Trophoblast cell (in vitro differentiated cells and primary cell): ENCODE data around the gene NTF4.
A peak's percentile ranks its signal among the peaks of the same experiment; 100 is the strongest.

Experiments
- DNase-seq, 2 donors: peaks; one replicate each; pipeline ENCODE4 v3.0.0-alpha.2; 2016
- H2AFZ ChIP-seq: 2 replicates; pipeline ENCODE4 v1.6.1; 2013; ENCODE audit warnings: low read length, moderate library complexity, mild to moderate bottlenecking; ENCODE audit not compliant: insufficient read depth, poor library complexity
- H2AK5ac ChIP-seq: 2 replicates; pipeline ENCODE4 v1.6.1; 2013; ENCODE audit warnings: mild to moderate bottlenecking, low read length
- H2BK120ac ChIP-seq: 2 replicates; pipeline ENCODE4 v1.6.1; 2013; ENCODE audit warnings: low read length, mild to moderate bottlenecking, moderate library complexity; ENCODE audit not compliant: insufficient read depth, poor library complexity
- H2BK12ac ChIP-seq: 2 replicates; pipeline ENCODE4 v1.6.1; 2013; ENCODE audit warnings: mild to moderate bottlenecking, low read length, moderate library complexity
- H2BK5ac ChIP-seq: 2 replicates; pipeline ENCODE4 v1.6.1; 2013; ENCODE audit warnings: low read length, low read depth, moderate library complexity, mild to moderate bottlenecking; ENCODE audit not compliant: poor library complexity
- H3K14ac ChIP-seq: 2 replicates; pipeline ENCODE4 v1.6.1; 2013; ENCODE audit warnings: mild to moderate bottlenecking, low read length
- H3K18ac ChIP-seq: 2 replicates; pipeline ENCODE4 v1.6.1; 2013; ENCODE audit warnings: mild to moderate bottlenecking, low read length
- H3K23ac ChIP-seq: 2 replicates; pipeline ENCODE4 v1.6.1; 2013; ENCODE audit warnings: low read length
- H3K27ac ChIP-seq: 2 replicates; pipeline ENCODE4 v1.5.1; 2013; ENCODE audit warnings: low read depth, mild to moderate bottlenecking, inconsistent platforms, low read length, moderate library complexity
- H3K27me3 ChIP-seq: 2 replicates; pipeline ENCODE4 v1.6.1; 2013; ENCODE audit warnings: inconsistent platforms, mild to moderate bottlenecking, low read length, moderate library complexity; ENCODE audit not compliant: insufficient read depth
- H3K36me3 ChIP-seq, 2 experiments: 1 replicate in 1 of 2; 2 replicates in 1 of 2; pipeline ENCODE4 v1.6.1; 2013; ENCODE audit warnings: low read length in 2 of 2, mild to moderate bottlenecking in 2 of 2, moderate library complexity in 1 of 2; ENCODE audit not compliant: insufficient read depth in 2 of 2, control insufficient read depth in 1 of 2
- H3K4ac ChIP-seq: 2 replicates; pipeline ENCODE4 v1.6.1; 2013; ENCODE audit warnings: low read depth, mild to moderate bottlenecking, low read length, moderate library complexity
- H3K4me1 ChIP-seq, 2 experiments: 1 replicate in 1 of 2; 2 replicates in 1 of 2; pipeline ENCODE4 v1.6.1; 2013; ENCODE audit warnings: low read length in 2 of 2, mild to moderate bottlenecking in 2 of 2, moderate library complexity in 1 of 2; ENCODE audit not compliant: insufficient read depth in 2 of 2, control insufficient read depth in 1 of 2
- H3K4me2 ChIP-seq: 2 replicates; pipeline ENCODE4 v1.6.1; 2013; ENCODE audit warnings: inconsistent platforms, mild to moderate bottlenecking, low read length, moderate library complexity
- H3K4me3 ChIP-seq: 2 replicates; pipeline ENCODE4 v1.5.1; 2013; ENCODE audit warnings: mild to moderate bottlenecking, low read depth, low read length, inconsistent platforms
- H3K79me1 ChIP-seq: one replicate; pipeline ENCODE4 v1.6.1; 2013; ENCODE audit warnings: low read length
- H3K79me2 ChIP-seq: 2 replicates; pipeline ENCODE4 v1.6.1; 2013; ENCODE audit warnings: low read length, mild to moderate bottlenecking; ENCODE audit not compliant: control insufficient read depth, insufficient read depth, poor library complexity
- H3K9ac ChIP-seq: 2 replicates; pipeline ENCODE4 v1.6.1; 2013; ENCODE audit warnings: mild to moderate bottlenecking, low read length
- H3K9me3 ChIP-seq: 2 replicates; pipeline ENCODE4 v1.6.1; 2013; ENCODE audit warnings: low read depth, mild to moderate bottlenecking, control low read depth, inconsistent platforms, low read length; ENCODE audit not compliant: insufficient read depth
- H4K12ac ChIP-seq: 2 replicates; pipeline ENCODE4 v1.6.1; 2013; ENCODE audit warnings: low read depth, mild to moderate bottlenecking, low read length, moderate library complexity
- H4K8ac ChIP-seq: 2 replicates; pipeline ENCODE4 v1.6.1; 2013; ENCODE audit warnings: low read depth, mild to moderate bottlenecking, low read length, moderate library complexity
- H4K91ac ChIP-seq: one replicate; pipeline ENCODE4 v1.6.1; 2013; ENCODE audit warnings: low read depth, mild to moderate bottlenecking, low read length, moderate library complexity
- WGBS: extraction: QIAGEN DNeasy Blood & Tissue Kit; methylation state at CpG from one replicate; pipeline ENCODE4 v1.1.7; 2013; ENCODE audit warnings: missing lambda C conversion rate; ENCODE audit not compliant: insufficient read length, insufficient coverage; ENCODE audit errors: extremely low coverage; 5-methylcytosine and 5-hydroxymethylcytosine counted together

The NTF4 gene

GRCh38 chr19:49022116-49022515 is 42.5 kb downstream of the NTF4 start:
- peaks cover 7% of the 10 kb centered on the region for H3K27me3 ChIP-seq
- no CpG with 5 or more reads among the region's 9 CpGs for WGBS
- peaks cover 2% of the 10 kb centered on the region for H3K79me1 ChIP-seq
- no peak overlapping the region for H2BK5ac ChIP-seq
- H4K12ac ChIP-seq = no peak overlapping the region
- H3K4me1 ChIP-seq = peaks cover 5 to 11% of the 10 kb centered on the region in 2 experiments
- no peak overlapping the region for H4K8ac ChIP-seq
- DNase-seq = no peak
- H4K91ac ChIP-seq = no peak overlapping the region
- H2BK120ac ChIP-seq = no peak overlapping the region
- H3K4me2 ChIP-seq = no peak overlapping the region
- peaks cover 1% of the 10 kb centered on the region for H3K9me3 ChIP-seq
- H3K4ac ChIP-seq = no peak overlapping the region
- no peaks in the 10 kb centered on the region for H3K36me3 ChIP-seq
- H2AK5ac ChIP-seq = no peak overlapping the region
- H3K23ac ChIP-seq = no peak overlapping the region
- no peak overlapping the region for H3K9ac ChIP-seq
- H3K18ac ChIP-seq = no peak overlapping the region
- H3K14ac ChIP-seq = no peak overlapping the region
- no peak overlapping the region for H2AFZ ChIP-seq
- no peak overlapping the region for H2BK12ac ChIP-seq
- no peak overlapping the region for H3K27ac ChIP-seq
- H3K79me2 ChIP-seq = no peaks in the 10 kb centered on the region
- no peak overlapping the region for H3K4me3 ChIP-seq

- H2BK120ac ChIP-seq = no peak overlapping the region
- H3K14ac ChIP-seq = no peak overlapping the region
- H3K4ac ChIP-seq = no peak overlapping the region
- H3K4me2 ChIP-seq = no peak overlapping the region
- peaks cover 4% of the 10 kb centered on the region for H3K79me1 ChIP-seq
- peaks cover 1% of the 10 kb centered on the region for H3K9me3 ChIP-seq
- no peak for DNase-seq
- H3K27ac ChIP-seq = no peak overlapping the region
- no peak overlapping the region for H3K4me3 ChIP-seq
- peaks cover 5 to 11% of the 10 kb centered on the region in 2 experiments for H3K4me1 ChIP-seq
- WGBS = no CpG with 5 or more reads among the region's 16 CpGs
- H3K9ac ChIP-seq = no peak overlapping the region
- H3K23ac ChIP-seq = no peak overlapping the region
- H4K12ac ChIP-seq = no peak overlapping the region
- H3K27me3 ChIP-seq = peaks cover 7% of the 10 kb centered on the region
- H4K8ac ChIP-seq = no peak overlapping the region
- no peak overlapping the region for H2AK5ac ChIP-seq
- H3K18ac ChIP-seq = no peak overlapping the region
- H4K91ac ChIP-seq = no peak overlapping the region
- H2BK5ac ChIP-seq = no peak overlapping the region
- H2BK12ac ChIP-seq = no peak overlapping the region
- no peak overlapping the region for H2AFZ ChIP-seq
- H3K79me2 ChIP-seq = no peaks in the 10 kb centered on the region
- H3K36me3 ChIP-seq = peaks cover 0 to 1% of the 10 kb centered on the region in 2 experiments
Observed at GRCh38 chr19:49020931-49021895, 43.4 kb downstream of the NTF4 start.

GRCh38 chr19:49020342-49020741 is 44.3 kb downstream of the NTF4 start:
- Histone ChIP-seq H2BK5ac (no peak overlapping the region), H3K9ac (no peak overlapping the region), H3K36me3 (peaks cover 6 to 8% of the 10 kb centered on the region in 2 experiments), H3K27ac (no peak overlapping the region), H3K79me1 (peaks cover 4% of the 10 kb centered on the region), H2BK120ac (no peak overlapping the region), H4K12ac (no peak overlapping the region), H3K79me2 (no peaks in the 10 kb centered on the region), H3K27me3 (peaks cover 7% of the 10 kb centered on the region), H2AK5ac (no peak overlapping the region), H3K4me3 (no peak overlapping the region), H3K4me1 (peaks cover 5 to 11% of the 10 kb centered on the region in 2 experiments), H4K8ac (no peak overlapping the region), H3K14ac (no peak overlapping the region), H3K18ac (no peak overlapping the region), H3K23ac (no peak overlapping the region), H2BK12ac (no peak overlapping the region), H3K4me2 (no peak overlapping the region), H3K9me3 (peaks cover 1% of the 10 kb centered on the region), H3K4ac (no peak overlapping the region), H2AFZ (no peak overlapping the region), H4K91ac (no peak overlapping the region)
- DNase-seq = no peak
- no CpG with 5 or more reads among the region's 11 CpGs for WGBS

GRCh38 chr19:49019242-49019932 is 45.2 kb downstream of the NTF4 start:
- H2AFZ ChIP-seq = peak overlapping the region; percentile 25
- H3K79me1 ChIP-seq = peaks cover 10% of the 10 kb centered on the region
- no CpG with 5 or more reads among the region's 41 CpGs for WGBS
- H3K23ac ChIP-seq = no peak overlapping the region
- H4K12ac ChIP-seq = no peak overlapping the region
- no peak overlapping the region for H2BK5ac ChIP-seq
- no peak overlapping the region for H3K27ac ChIP-seq
- no peak overlapping the region for H3K9ac ChIP-seq
- H2BK12ac ChIP-seq = no peak overlapping the region
- H3K36me3 ChIP-seq = peaks cover 15 to 18% of the 10 kb centered on the region in 2 experiments
- no peak overlapping the region for H3K4me3 ChIP-seq
- no peak overlapping the region for H4K8ac ChIP-seq
- H2AK5ac ChIP-seq = no peak overlapping the region
- peak in 1 of 2 donors; percentile 53 for DNase-seq
- peaks cover 1% of the 10 kb centered on the region for H3K9me3 ChIP-seq
- H3K4me2 ChIP-seq = no peak overlapping the region
- H3K4me1 ChIP-seq = peaks cover 5 to 11% of the 10 kb centered on the region in 2 experiments
- H4K91ac ChIP-seq = no peak overlapping the region
- no peak overlapping the region for H3K14ac ChIP-seq
- peaks cover 7% of the 10 kb centered on the region for H3K27me3 ChIP-seq
- no peak overlapping the region for H3K4ac ChIP-seq
- no peaks in the 10 kb centered on the region for H3K79me2 ChIP-seq
- no peak overlapping the region for H2BK120ac ChIP-seq
- no peak overlapping the region for H3K18ac ChIP-seq
